Immature natural killer cell (primary cell): ENCODE measurements around the gene DDX42. TPM values are rescaled to one million over a fixed set of nuclear protein-coding genes. Genes with fewer than 3 reads are reported as not detected.
"Not testable (repeated sequence)": the region's sequence is repeated elsewhere in the genome, so short reads cannot be mapped to it uniquely, and the experiment has no call there.

ENCODE experiments used
- DNase-seq, 3 donors: peaks; one replicate each; pipeline ENCODE4 v3.0.0; 2022; ENCODE audit warnings: mixed read lengths in 1 of 3
- H3K27ac Mint-ChIP-seq, 6 donors: one replicate each; pipeline ENCODE4 v1.8.0; 2020; ENCODE audit warnings: mixed read lengths in 6 of 6, mild to moderate bottlenecking in 5 of 6, inconsistent platforms in 4 of 6, moderate library complexity in 3 of 6
- H3K27me3 Mint-ChIP-seq, 3 donors: one replicate each; pipeline ENCODE4 v1.8.0; 2020 to 2021; ENCODE audit warnings: low read depth in 3 of 3, mild to moderate bottlenecking in 3 of 3, mixed read lengths in 3 of 3, moderate library complexity in 3 of 3, inconsistent platforms in 1 of 3
- H3K36me3 Mint-ChIP-seq, 3 donors: one replicate each; pipeline ENCODE4 v1.8.0; 2020; ENCODE audit warnings: mixed read lengths in 3 of 3, inconsistent platforms in 2 of 3, mild to moderate bottlenecking in 2 of 3
- H3K4me1 Mint-ChIP-seq, 2 donors: one replicate each; pipeline ENCODE4 v1.8.0; 2020; ENCODE audit warnings: inconsistent platforms in 2 of 2, mild to moderate bottlenecking in 2 of 2, mixed read lengths in 2 of 2, moderate library complexity in 1 of 2
- H3K4me3 Mint-ChIP-seq, 5 donors: one replicate each; pipeline ENCODE4 v1.8.0; 2020; ENCODE audit warnings: mild to moderate bottlenecking in 5 of 5, mixed read lengths in 5 of 5, inconsistent platforms in 3 of 5, moderate library complexity in 3 of 5
- H3K9me3 Mint-ChIP-seq, 6 donors: one replicate each; pipeline ENCODE4 v1.8.0; 2020; ENCODE audit warnings: mild to moderate bottlenecking in 6 of 6, mixed read lengths in 6 of 6, inconsistent platforms in 4 of 6, moderate library complexity in 3 of 6
- polyA plus RNA-seq, 3 donors: library from polyadenylated mRNA; unstranded; fragments of 300-500 nt; fragmentation: Illumina TruSeq; gene quantifications; one replicate each; pipeline ENCODE4 v1.2.3, GENCODE V29; 2021

Gene DDX42
- polyA plus RNA-seq, 3 donors from 2014 or later = 4.8 to 18.2 (median 5.5) TPM

DNA sequence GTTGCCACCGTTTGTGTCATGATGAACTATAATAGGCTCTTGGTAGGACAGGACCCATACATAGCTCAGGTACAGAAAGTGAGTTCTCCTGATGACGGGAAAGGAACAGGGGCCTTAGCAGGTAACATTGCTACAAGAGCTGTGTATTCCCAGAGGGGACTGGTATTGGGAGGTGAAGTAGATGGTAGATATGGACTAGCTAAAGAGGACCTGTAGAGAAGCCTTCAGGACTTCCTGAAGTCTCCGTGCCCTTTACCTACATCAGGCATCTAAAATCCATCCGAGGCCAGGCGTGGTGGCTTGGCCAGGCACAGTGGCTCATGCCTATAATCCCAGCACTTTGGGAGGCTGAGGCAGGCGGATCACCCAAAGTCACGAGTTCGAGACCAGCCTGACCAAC lies 81.2 kb downstream of the DDX42 start:
- Mint-ChIP-seq H3K27me3 (no peaks in the 10 kb centered on the region), H3K4me1 (no peaks in the 10 kb centered on the region), H3K9me3 (no peaks in the 10 kb centered on the region), H3K36me3 (no peaks in the 10 kb centered on the region), H3K27ac (no peak overlapping the region), H3K4me3 (no peak overlapping the region)
- no peak for DNase-seq

DNA sequence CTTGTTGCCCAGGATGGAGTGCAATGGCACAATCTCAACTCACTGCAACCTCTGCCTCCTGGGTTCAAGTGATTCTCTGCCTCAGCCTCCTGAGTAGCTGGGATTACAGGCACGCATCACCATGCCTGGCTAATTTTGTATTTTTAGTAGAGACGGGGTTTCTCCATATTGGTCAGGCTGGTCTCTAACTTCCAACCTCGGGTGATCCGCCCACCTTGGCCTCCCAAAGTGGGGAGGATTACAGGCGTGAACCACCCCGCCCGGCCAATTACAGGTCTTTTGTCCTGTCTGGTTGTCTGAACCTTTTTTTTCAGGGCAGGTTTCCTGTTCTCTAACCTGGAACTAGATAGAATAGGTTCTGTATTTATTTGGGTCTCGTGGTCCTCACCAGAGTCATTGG lies 82.5 kb downstream of the DDX42 start:
- H3K36me3 Mint-ChIP-seq, H3K9me3 Mint-ChIP-seq, H3K27me3 Mint-ChIP-seq: not testable (repeated sequence)

DNA sequence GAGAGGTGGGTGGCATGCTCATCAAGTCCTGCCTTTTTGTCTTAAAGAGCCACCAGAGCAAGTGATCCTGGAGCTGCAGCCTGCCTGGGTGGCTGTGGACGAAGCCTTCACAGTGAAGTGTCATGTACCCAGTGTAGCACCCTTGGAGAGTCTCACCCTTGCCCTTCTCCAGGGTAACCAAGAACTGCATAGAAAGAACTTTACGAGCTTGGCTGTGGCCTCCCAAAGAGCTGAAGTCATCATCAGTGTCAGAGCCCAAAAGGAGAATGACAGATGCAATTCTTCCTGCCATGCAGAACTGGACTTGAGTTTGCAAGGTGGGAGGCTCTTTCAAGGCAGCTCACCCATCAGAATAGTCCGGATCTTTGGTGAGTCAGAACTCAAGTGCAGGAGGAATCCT lies 85.3 kb downstream of the DDX42 start:
- DNase-seq = no peak
- no peak overlapping the region for H3K4me3 Mint-ChIP-seq
- H3K27me3 Mint-ChIP-seq = no peaks in the 10 kb centered on the region
- no peak overlapping the region for H3K27ac Mint-ChIP-seq
- H3K9me3 Mint-ChIP-seq = no peaks in the 10 kb centered on the region
- no peaks in the 10 kb centered on the region for H3K36me3 Mint-ChIP-seq
- no peaks in the 10 kb centered on the region for H3K4me1 Mint-ChIP-seq

More for the DNA sequence above, 82.5 kb downstream of the DDX42 start:
- not testable (repeated sequence) for DNase-seq, H3K27ac Mint-ChIP-seq, H3K4me3 Mint-ChIP-seq, H3K4me1 Mint-ChIP-seq

DNA sequence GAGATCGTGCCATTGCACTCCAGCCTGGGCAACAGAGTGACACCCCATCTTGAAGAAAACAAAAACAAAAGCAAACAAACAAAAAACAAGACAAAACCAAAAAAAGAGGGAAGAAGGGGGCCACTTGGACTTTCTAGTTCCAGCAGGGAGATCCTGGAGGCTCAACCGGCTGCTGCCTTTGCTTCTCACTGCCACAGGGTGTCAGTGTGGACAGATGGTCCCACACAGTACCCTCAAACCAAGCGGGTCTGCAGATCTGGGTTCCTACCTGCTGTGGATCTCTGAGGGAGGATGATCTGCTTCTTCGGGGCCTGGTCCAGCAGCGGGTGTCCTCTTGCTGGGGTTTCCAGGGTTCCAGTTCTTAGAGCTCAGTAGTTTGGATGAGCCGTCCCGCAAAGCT lies 92.7 kb downstream of the DDX42 start:
- not testable (repeated sequence) for H3K36me3 Mint-ChIP-seq, H3K4me1 Mint-ChIP-seq, H3K27me3 Mint-ChIP-seq, H3K4me3 Mint-ChIP-seq, H3K27ac Mint-ChIP-seq, H3K9me3 Mint-ChIP-seq, DNase-seq

Other genes with a start within 250 kb of the DDX42 start
- gene DCAF7, start 223.7 kb upstream of the DDX42 start, polyA plus RNA-seq = 100 to 1,000 TPM in 2 of 3 donors, 10 to 100 TPM in 1; 69.2 to 124 (median 113) TPM
- gene TACO1, start 173.3 kb upstream of the DDX42 start, polyA plus RNA-seq = 10 to 100 TPM; 10.9 to 19.9 (median 19.6) TPM
- 10 to 100 TPM; 21.4 to 40.4 (median 31.9) TPM for gene MAP3K3, start 151.8 kb upstream of the DDX42 start, polyA plus RNA-seq
- gene LIMD2, start 74.0 kb upstream of the DDX42 start, polyA plus RNA-seq = 100 to 1,000 TPM; 273 to 573 (median 404) TPM
- 10 to 100 TPM; 22.3 to 34.9 (median 33.0) TPM for gene STRADA, start 32.4 kb upstream of the DDX42 start, polyA plus RNA-seq
- gene CCDC47, start 573 bp upstream of the DDX42 start, polyA plus RNA-seq = 10 to 100 TPM; 21.1 to 50.1 (median 43.3) TPM
- 100 to 1,000 TPM; 130 to 222 (median 148) TPM for gene PSMC5, start 53.3 kb downstream of the DDX42 start, polyA plus RNA-seq
- gene FTSJ3, start 53.5 kb downstream of the DDX42 start, polyA plus RNA-seq = 10 to 100 TPM; 13.3 to 37.9 (median 19.0) TPM
- 10 to 100 TPM; 77.9 to 83.7 (median 82.9) TPM for gene SMARCD2, start 68.5 kb downstream of the DDX42 start, polyA plus RNA-seq
- not detected for gene CSH2, start 99.5 kb downstream of the DDX42 start, polyA plus RNA-seq
- not detected for gene GH2, start 107.8 kb downstream of the DDX42 start, polyA plus RNA-seq
- gene CSH1, start 122.4 kb downstream of the DDX42 start, polyA plus RNA-seq = not detected
- gene CSHL1, start 137.1 kb downstream of the DDX42 start, polyA plus RNA-seq = not detected
- gene GH1, start 144.7 kb downstream of the DDX42 start, polyA plus RNA-seq = not detected
- 10 to 100 TPM; 45.8 to 67.3 (median 51.9) TPM for gene CD79B, start 158.2 kb downstream of the DDX42 start, polyA plus RNA-seq
- gene SCN4A, start 198.7 kb downstream of the DDX42 start, polyA plus RNA-seq = under 1 TPM in 1 of 3 donors, not detected in 2; 0.02 TPM
- 1 to 10 TPM; 5.0 to 6.8 (median 5.5) TPM for gene PRR29, start 224.2 kb downstream of the DDX42 start, polyA plus RNA-seq
- 100 to 1,000 TPM; 327 to 535 (median 329) TPM for gene ICAM2, start 246.5 kb downstream of the DDX42 start, polyA plus RNA-seq